Brain microvascular endothelial cell (primary cell): ENCODE results near the gene TALDO1.

Experiments used
- DNase-seq: peaks from one replicate; pipeline ENCODE4 v3.0.0-alpha.2; 2020
- H3K27ac ChIP-seq: fragments of 250-450 bp; sonication (Bioruptor Pico); 2 replicates; pipeline ENCODE4 v1.5.1; 2020; ENCODE audit warnings: mild to moderate bottlenecking, moderate library complexity
- H3K27me3 ChIP-seq: fragments of 250-450 bp; sonication (Bioruptor Pico); replicated peaks from 2 replicates; pipeline ENCODE4 v1.5.1; 2020; ENCODE audit warnings: mild to moderate bottlenecking
- H3K36me3 ChIP-seq: fragments of 250-450 bp; sonication (Bioruptor Pico); replicated peaks from 2 replicates; pipeline ENCODE4 v1.5.1; 2020; ENCODE audit warnings: mild to moderate bottlenecking
- H3K4me3 ChIP-seq: 2 replicates; pipeline ENCODE4 v1.5.1; 2011; ENCODE audit warnings: low read depth, mild to moderate bottlenecking, control low read depth, low read length, moderate library complexity
- CTCF ChIP-seq: IDR thresholded peaks from 2 replicates; pipeline ENCODE4 v1.5.1; 2011; ENCODE audit warnings: low read depth, mild to moderate bottlenecking, moderate library complexity, low read length, control low read depth, inconsistent platforms; ENCODE audit errors: missing control alignments
- in situ Hi-C: cut with HindIII; loops from 2 replicates; pipeline ENCODE4 v1.10.0; 2017; ENCODE audit warnings: low sequenced_read_pairs, low pct_ligation_motif_present

The TALDO1 gene

GRCh38 chr11:701741-702461, 45.4 kb upstream of the TALDO1 start:
- no peak overlapping the region for H3K27ac ChIP-seq
- DNase-seq: no peak
- in situ Hi-C loops: no loop called here
- H3K27me3 ChIP-seq: no peaks in the 10 kb centered on the region
- no peak for TF ChIP-seq CTCF
- no peak overlapping the region for H3K4me3 ChIP-seq
- peaks cover 3% of the 10 kb centered on the region for H3K36me3 ChIP-seq

- H3K27me3 ChIP-seq: no peaks in the 10 kb centered on the region
- no peak for DNase-seq
- H3K27ac ChIP-seq: no peak overlapping the region
- peaks cover 3% of the 10 kb centered on the region for H3K36me3 ChIP-seq
- H3K4me3 ChIP-seq: no peak overlapping the region
- TF ChIP-seq CTCF: no peak
- in situ Hi-C loops: no loop called here
Measured at GRCh38 chr11:702462-703461, 44.5 kb upstream of the TALDO1 start.

GRCh38 chr11:703506-703905, 43.8 kb upstream of the TALDO1 start:
- no peak overlapping the region for H3K4me3 ChIP-seq
- TF ChIP-seq CTCF: no peak
- in situ Hi-C loops: no loop called here
- no peak for DNase-seq
- H3K27ac ChIP-seq: no peak overlapping the region
- H3K27me3 ChIP-seq: no peaks in the 10 kb centered on the region
- peaks cover 3% of the 10 kb centered on the region for H3K36me3 ChIP-seq

- Histone ChIP-seq H3K27me3 (no peaks in the 10 kb centered on the region), H3K4me3 (no peak overlapping the region), H3K27ac (no peak overlapping the region), H3K36me3 (peaks cover 3% of the 10 kb centered on the region)
- in situ Hi-C loops: no loop called here
- TF ChIP-seq CTCF: no peak
- DNase-seq: no peak
Measured at GRCh38 chr11:704228-704674, 43.0 kb upstream of the TALDO1 start.

- Histone ChIP-seq H3K36me3 (peaks cover 3% of the 10 kb centered on the region), H3K27me3 (no peaks in the 10 kb centered on the region), H3K4me3 (no peak overlapping the region), H3K27ac (no peak overlapping the region)
- in situ Hi-C loops: no loop called here
- DNase-seq: no peak
- TF ChIP-seq CTCF: no peak
Measured at GRCh38 chr11:704781-705645, 42.3 kb upstream of the TALDO1 start.
